Breast epithelium (tissue), 3 donors: ENCODE results near the gene FERMT2.

Source experiments
- CTCF ChIP-seq, 3 donors: fragments of 450-650 bp; IDR thresholded peaks; one replicate each; pipeline ENCODE4 v1.5.1; 2016 to 2017; ENCODE audit warnings: antibody characterized with exemption in 3 of 3, mild to moderate bottlenecking in 3 of 3, moderate library complexity in 3 of 3
- POLR2A ChIP-seq: fragments of 450-650 bp; IDR thresholded peaks from one replicate; pipeline ENCODE4 v1.6.1; 2016; ENCODE audit warnings: antibody characterized with exemption, mild to moderate bottlenecking, moderate library complexity
- POLR2AphosphoS5 ChIP-seq, 3 donors: sonication (generic); formaldehyde crosslinking; IDR thresholded peaks; one replicate each; pipeline ENCODE4 v1.6.1; 2017; ENCODE audit warnings: antibody characterized with exemption in 3 of 3

DNA sequence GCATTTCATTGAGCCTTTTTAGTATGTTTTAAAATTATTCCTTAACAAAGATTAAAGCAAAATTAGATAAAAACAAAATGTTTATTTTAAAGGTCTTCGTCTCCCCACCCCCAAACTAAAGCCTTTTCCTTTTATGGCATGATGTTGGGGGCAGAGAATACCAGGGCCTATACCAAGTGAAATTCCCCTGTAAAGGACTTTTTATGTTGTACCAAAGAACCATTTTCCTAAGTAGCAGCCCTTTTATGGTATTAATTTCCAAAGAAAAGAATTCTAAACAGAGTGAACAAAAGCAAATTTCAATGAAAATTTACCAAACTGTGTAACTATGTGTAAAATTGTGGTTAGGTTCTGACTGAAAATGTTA is 87.5 kb downstream of the FERMT2 start:
- TF ChIP-seq CTCF (IDR thresholded peaks at IDR 0.05): no peak
- no peak for TF ChIP-seq POLR2A
- no peak for TF ChIP-seq POLR2AphosphoS5 (IDR thresholded peaks at IDR 0.05)
